WTC11 (cell line): ENCODE measurements around the gene RASL11B. TPM values are rescaled to one million over a fixed set of nuclear protein-coding genes. Genes with fewer than 3 reads are reported as not detected.

Experiments
- ATAC-seq: fragments of 200-7000 bp; cut with Tn5 transposase; 2 replicates; pipeline ENCODE4 v1.10.0; 2021; ENCODE audit warnings: mild to moderate bottlenecking, moderate library complexity
- CTCF ChIA-PET: fragments of 300-600 bp; sonication (Branson Sonifier 250); formaldehyde crosslinking; loops from one replicate; lab custom pipeline; 2021; ENCODE audit warnings: antibody characterized with exemption; lab: Charles Lee
- POLR2A ChIA-PET: fragments of 350-600 bp; sonication (Branson Sonifier 250); formaldehyde crosslinking; loops from one replicate; lab custom pipeline; 2021; ENCODE audit warnings: antibody characterized with exemption; lab: Charles Lee
- DNase-seq: peaks from one replicate; pipeline ENCODE4 v3.0.0; 2021; ENCODE audit warnings: low spot score
- H3K27ac Mint-ChIP-seq: 2 replicates; pipeline ENCODE4 v1.8.0; 2021; ENCODE audit warnings: mixed read lengths
- H3K27me3 Mint-ChIP-seq: 2 replicates; pipeline ENCODE4 v1.8.0; 2021; ENCODE audit warnings: low read depth, mild to moderate bottlenecking, moderate library complexity, mixed read lengths
- H3K36me3 Mint-ChIP-seq: 2 replicates; pipeline ENCODE4 v1.8.0; 2021; ENCODE audit warnings: mixed read lengths
- H3K4me1 Mint-ChIP-seq: 2 replicates; pipeline ENCODE4 v1.8.0; 2022; ENCODE audit warnings: mixed read lengths
- H3K4me3 Mint-ChIP-seq: 2 replicates; pipeline ENCODE4 v1.8.0; 2021; ENCODE audit warnings: mild to moderate bottlenecking, moderate library complexity, mixed read lengths
- H3K9me3 Mint-ChIP-seq: 2 replicates; pipeline ENCODE4 v1.8.0; 2021; ENCODE audit warnings: mixed read lengths
- FOXP1 ChIP-seq: sonication (generic); formaldehyde crosslinking; IDR thresholded peaks from 2 replicates; pipeline ENCODE4 v1.8.0; 2022; ENCODE audit warnings: missing genetic modification reagents, mild to moderate bottlenecking, moderate library complexity, borderline replicate concordance
- GABPB1 ChIP-seq: sonication (generic); formaldehyde crosslinking; IDR thresholded peaks from 2 replicates; pipeline ENCODE4 v1.8.1; 2023; ENCODE audit warnings: mild to moderate bottlenecking, missing genetic modification reagents
- HMGXB4 ChIP-seq: sonication (generic); formaldehyde crosslinking; IDR thresholded peaks from 2 replicates; pipeline ENCODE4 v1.8.1; 2023; ENCODE audit warnings: mild to moderate bottlenecking, moderate library complexity, missing genetic modification reagents
- IRF2 ChIP-seq: sonication (generic); formaldehyde crosslinking; IDR thresholded peaks from 2 replicates; pipeline ENCODE4 v1.8.0; 2022; ENCODE audit warnings: low read depth, missing genetic modification reagents, borderline replicate concordance
- KAT7 ChIP-seq: sonication (generic); formaldehyde crosslinking; IDR thresholded peaks from 2 replicates; pipeline ENCODE4 v1.8.1; 2023; ENCODE audit warnings: missing genetic modification reagents, mild to moderate bottlenecking, borderline replicate concordance
- MXD4 ChIP-seq: fragments of 250-450 bp; sonication (Bioruptor Pico); IDR thresholded peaks from 2 replicates; pipeline ENCODE4 v1.8.0; 2021; ENCODE audit warnings: mild to moderate bottlenecking, moderate library complexity, borderline replicate concordance
- MYBL2 ChIP-seq: sonication (generic); formaldehyde crosslinking; IDR thresholded peaks from 2 replicates; pipeline ENCODE4 v1.8.1; 2023; ENCODE audit warnings: mild to moderate bottlenecking, moderate library complexity, missing genetic modification reagents
- NFYB ChIP-seq: sonication (generic); formaldehyde crosslinking; conservative IDR thresholded peaks from 2 replicates; pipeline ENCODE4 v1.8.0; 2022; ENCODE audit warnings: low read depth, missing genetic modification reagents
- TEAD1 ChIP-seq: sonication (generic); formaldehyde crosslinking; IDR thresholded peaks from 2 replicates; pipeline ENCODE4 v1.8.0; 2022; ENCODE audit warnings: mild to moderate bottlenecking, missing genetic modification reagents
- ZNF232 ChIP-seq: sonication (generic); formaldehyde crosslinking; IDR thresholded peaks from 2 replicates; pipeline ENCODE4 v1.8.0; 2022; ENCODE audit warnings: mild to moderate bottlenecking, missing genetic modification reagents
- ZNF281 ChIP-seq: sonication (generic); formaldehyde crosslinking; IDR thresholded peaks from 2 replicates; pipeline ENCODE4 v1.8.0; 2023; ENCODE audit warnings: mild to moderate bottlenecking, missing genetic modification reagents
- ZNF416 ChIP-seq: fragments of 250-450 bp; sonication (Bioruptor Pico); IDR thresholded peaks from 2 replicates; pipeline ENCODE4 v1.9.0; 2021; ENCODE audit warnings: mild to moderate bottlenecking, inconsistent platforms
- ZNF671 ChIP-seq: fragments of 250-450 bp; sonication (Bioruptor Pico); IDR thresholded peaks from 2 replicates; pipeline ENCODE4 v1.8.0; 2021; ENCODE audit warnings: mild to moderate bottlenecking
- total RNA-seq: library from RNA; stranded (reverse); gene quantifications from 3 replicates; pipeline ENCODE4 v1.2.3, GENCODE V29; 2021
- TF ChIP-seq, protein P1 (sequence below): sonication (generic); formaldehyde crosslinking; IDR thresholded peaks from 2 replicates; pipeline ENCODE4 v1.8.0; 2023; ENCODE audit warnings: missing genetic modification reagents, mild to moderate bottlenecking, borderline replicate concordance
- TF ChIP-seq, protein P2 (sequence below): sonication (generic); formaldehyde crosslinking; IDR thresholded peaks from 2 replicates; pipeline ENCODE4 v1.8.1; 2023; ENCODE audit warnings: mild to moderate bottlenecking, missing genetic modification reagents
- TF ChIP-seq, protein P3 (sequence below): fragments of 250-450 bp; sonication (Bioruptor Pico); IDR thresholded peaks from 2 replicates; pipeline ENCODE4 v1.9.0; 2021; ENCODE audit warnings: mild to moderate bottlenecking
- TF ChIP-seq, protein P4 (sequence below): sonication (generic); formaldehyde crosslinking; IDR thresholded peaks from 2 replicates; pipeline ENCODE4 v1.8.1; 2023; ENCODE audit warnings: mild to moderate bottlenecking, missing genetic modification reagents, borderline replicate concordance

Gene RASL11B
- total RNA-seq, 1 experiment from 2014 or later = 58.5 TPM

DNA sequence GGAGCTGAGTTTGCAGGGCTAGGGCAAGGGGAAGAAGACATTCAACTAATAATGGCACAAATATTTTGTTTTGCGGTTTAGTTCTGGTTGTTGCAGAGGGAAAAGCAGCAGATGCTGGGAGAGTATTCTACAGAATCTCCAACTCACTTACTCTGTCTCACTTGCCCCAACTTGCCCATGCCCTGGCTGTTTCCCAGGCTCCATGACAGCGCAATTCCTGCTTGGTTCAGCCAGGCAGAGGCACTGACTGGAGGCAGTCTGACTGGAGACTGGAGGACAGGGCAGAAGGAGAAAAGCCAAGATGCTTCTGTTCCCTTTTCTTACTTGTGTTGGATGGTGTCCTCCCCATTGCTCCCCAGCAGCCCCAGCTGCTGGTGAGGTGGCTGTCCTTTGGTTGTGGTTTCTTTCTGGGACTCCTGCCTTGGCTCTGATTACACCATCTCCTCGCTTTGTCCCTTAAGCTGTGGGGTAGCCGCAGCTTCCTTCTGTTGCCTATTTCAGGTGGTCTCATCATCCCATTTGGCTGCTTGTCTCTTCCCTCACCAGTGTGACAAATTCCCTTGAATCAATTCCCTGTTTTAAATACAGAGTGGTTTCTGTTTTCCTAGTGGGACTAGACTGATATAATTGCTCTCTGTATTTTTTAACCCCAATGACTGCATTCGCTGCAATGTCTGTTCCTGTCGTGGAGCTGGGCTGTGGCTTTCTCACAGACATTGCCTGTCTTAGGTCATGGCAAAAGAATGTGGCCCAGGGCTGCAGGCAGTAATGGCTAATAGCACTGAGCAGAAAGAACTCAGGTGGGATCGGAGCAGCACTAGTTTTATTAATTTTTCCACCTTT, 24.2 kb upstream of the RASL11B start:
- no peak for TF ChIP-seq MYBL2 (CRISPR knock-in tag)
- TF ChIP-seq IRF2 (CRISPR knock-in tag) = no peak
- TF ChIP-seq, protein P1, sequence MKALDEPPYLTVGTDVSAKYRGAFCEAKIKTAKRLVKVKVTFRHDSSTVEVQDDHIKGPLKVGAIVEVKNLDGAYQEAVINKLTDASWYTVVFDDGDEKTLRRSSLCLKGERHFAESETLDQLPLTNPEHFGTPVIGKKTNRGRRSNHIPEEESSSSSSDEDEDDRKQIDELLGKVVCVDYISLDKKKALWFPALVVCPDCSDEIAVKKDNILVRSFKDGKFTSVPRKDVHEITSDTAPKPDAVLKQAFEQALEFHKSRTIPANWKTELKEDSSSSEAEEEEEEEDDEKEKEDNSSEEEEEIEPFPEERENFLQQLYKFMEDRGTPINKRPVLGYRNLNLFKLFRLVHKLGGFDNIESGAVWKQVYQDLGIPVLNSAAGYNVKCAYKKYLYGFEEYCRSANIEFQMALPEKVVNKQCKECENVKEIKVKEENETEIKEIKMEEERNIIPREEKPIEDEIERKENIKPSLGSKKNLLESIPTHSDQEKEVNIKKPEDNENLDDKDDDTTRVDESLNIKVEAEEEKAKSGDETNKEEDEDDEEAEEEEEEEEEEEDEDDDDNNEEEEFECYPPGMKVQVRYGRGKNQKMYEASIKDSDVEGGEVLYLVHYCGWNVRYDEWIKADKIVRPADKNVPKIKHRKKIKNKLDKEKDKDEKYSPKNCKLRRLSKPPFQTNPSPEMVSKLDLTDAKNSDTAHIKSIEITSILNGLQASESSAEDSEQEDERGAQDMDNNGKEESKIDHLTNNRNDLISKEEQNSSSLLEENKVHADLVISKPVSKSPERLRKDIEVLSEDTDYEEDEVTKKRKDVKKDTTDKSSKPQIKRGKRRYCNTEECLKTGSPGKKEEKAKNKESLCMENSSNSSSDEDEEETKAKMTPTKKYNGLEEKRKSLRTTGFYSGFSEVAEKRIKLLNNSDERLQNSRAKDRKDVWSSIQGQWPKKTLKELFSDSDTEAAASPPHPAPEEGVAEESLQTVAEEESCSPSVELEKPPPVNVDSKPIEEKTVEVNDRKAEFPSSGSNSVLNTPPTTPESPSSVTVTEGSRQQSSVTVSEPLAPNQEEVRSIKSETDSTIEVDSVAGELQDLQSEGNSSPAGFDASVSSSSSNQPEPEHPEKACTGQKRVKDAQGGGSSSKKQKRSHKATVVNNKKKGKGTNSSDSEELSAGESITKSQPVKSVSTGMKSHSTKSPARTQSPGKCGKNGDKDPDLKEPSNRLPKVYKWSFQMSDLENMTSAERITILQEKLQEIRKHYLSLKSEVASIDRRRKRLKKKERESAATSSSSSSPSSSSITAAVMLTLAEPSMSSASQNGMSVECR = no peak
- no peak for TF ChIP-seq ZNF232 (CRISPR knock-in tag)
- TF ChIP-seq NFYB (CRISPR knock-in tag) = no peak
- no peak for TF ChIP-seq HMGXB4 (CRISPR knock-in tag)
- TF ChIP-seq, protein P2, sequence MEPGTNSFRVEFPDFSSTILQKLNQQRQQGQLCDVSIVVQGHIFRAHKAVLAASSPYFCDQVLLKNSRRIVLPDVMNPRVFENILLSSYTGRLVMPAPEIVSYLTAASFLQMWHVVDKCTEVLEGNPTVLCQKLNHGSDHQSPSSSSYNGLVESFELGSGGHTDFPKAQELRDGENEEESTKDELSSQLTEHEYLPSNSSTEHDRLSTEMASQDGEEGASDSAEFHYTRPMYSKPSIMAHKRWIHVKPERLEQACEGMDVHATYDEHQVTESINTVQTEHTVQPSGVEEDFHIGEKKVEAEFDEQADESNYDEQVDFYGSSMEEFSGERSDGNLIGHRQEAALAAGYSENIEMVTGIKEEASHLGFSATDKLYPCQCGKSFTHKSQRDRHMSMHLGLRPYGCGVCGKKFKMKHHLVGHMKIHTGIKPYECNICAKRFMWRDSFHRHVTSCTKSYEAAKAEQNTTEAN (CRISPR knock-in tag) = no peak
- TF ChIP-seq MXD4 (CRISPR knock-in tag) = no peak
- TF ChIP-seq, protein P3, sequence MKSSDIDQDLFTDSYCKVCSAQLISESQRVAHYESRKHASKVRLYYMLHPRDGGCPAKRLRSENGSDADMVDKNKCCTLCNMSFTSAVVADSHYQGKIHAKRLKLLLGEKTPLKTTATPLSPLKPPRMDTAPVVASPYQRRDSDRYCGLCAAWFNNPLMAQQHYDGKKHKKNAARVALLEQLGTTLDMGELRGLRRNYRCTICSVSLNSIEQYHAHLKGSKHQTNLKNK (CRISPR knock-in tag) = no peak
- TF ChIP-seq ZNF416 (CRISPR knock-in tag) = no peak
- no peak for TF ChIP-seq TEAD1 (CRISPR knock-in tag)
- no peak for TF ChIP-seq ZNF671 (CRISPR knock-in tag)
- TF ChIP-seq FOXP1 (CRISPR knock-in tag) = no peak
- TF ChIP-seq KAT7 (CRISPR knock-in tag) = no peak
- no peak for TF ChIP-seq GABPB1
- TF ChIP-seq, all 79 proteins: peak for 0
- Mint-ChIP-seq H3K27ac (peak overlapping the region; percentile 77), H3K4me3 (no peak overlapping the region), H3K4me1 (peaks cover 90% of the 10 kb centered on the region), H3K36me3 (no peaks in the 10 kb centered on the region), H3K27me3 (peaks cover 20% of the 10 kb centered on the region), H3K9me3 (no peaks in the 10 kb centered on the region)
- ChIA-PET POLR2A (no interaction called here), CTCF (interaction anchor here (1.2 kb wide), 1 partner anchor 293 kb away, joined by 4 read pairs; no protein-coding TSS in a partner anchor)
- ATAC-seq (peak; percentile 13; the same call in 1 of the 2 replicates), DNase-seq (no peak)

- Mint-ChIP-seq H3K36me3 (no peaks in the 10 kb centered on the region), H3K9me3 (no peaks in the 10 kb centered on the region), H3K27ac (no peak overlapping the region; the same call in 1 of the 2 replicates), H3K4me1 (peaks cover 92% of the 10 kb centered on the region), H3K27me3 (peaks cover 27% of the 10 kb centered on the region), H3K4me3 (no peak overlapping the region)
- CTCF ChIA-PET = interaction anchor here (2.0 kb wide), 1 partner anchor 72 kb away, joined by 8 read pairs; no protein-coding TSS in a partner anchor
- DNase-seq (no peak), ATAC-seq (no peak)
- POLR2A ChIA-PET = no interaction called here
- no peak for TF ChIP-seq ZNF281
- TF ChIP-seq, protein P4, sequence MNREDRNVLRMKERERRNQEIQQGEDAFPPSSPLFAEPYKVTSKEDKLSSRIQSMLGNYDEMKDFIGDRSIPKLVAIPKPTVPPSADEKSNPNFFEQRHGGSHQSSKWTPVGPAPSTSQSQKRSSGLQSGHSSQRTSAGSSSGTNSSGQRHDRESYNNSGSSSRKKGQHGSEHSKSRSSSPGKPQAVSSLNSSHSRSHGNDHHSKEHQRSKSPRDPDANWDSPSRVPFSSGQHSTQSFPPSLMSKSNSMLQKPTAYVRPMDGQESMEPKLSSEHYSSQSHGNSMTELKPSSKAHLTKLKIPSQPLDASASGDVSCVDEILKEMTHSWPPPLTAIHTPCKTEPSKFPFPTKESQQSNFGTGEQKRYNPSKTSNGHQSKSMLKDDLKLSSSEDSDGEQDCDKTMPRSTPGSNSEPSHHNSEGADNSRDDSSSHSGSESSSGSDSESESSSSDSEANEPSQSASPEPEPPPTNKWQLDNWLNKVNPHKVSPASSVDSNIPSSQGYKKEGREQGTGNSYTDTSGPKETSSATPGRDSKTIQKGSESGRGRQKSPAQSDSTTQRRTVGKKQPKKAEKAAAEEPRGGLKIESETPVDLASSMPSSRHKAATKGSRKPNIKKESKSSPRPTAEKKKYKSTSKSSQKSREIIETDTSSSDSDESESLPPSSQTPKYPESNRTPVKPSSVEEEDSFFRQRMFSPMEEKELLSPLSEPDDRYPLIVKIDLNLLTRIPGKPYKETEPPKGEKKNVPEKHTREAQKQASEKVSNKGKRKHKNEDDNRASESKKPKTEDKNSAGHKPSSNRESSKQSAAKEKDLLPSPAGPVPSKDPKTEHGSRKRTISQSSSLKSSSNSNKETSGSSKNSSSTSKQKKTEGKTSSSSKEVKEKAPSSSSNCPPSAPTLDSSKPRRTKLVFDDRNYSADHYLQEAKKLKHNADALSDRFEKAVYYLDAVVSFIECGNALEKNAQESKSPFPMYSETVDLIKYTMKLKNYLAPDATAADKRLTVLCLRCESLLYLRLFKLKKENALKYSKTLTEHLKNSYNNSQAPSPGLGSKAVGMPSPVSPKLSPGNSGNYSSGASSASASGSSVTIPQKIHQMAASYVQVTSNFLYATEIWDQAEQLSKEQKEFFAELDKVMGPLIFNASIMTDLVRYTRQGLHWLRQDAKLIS = no peak
Observed at GRCh38 chr4:52838729-52839586, 23.2 kb upstream of the RASL11B start.
